H1 (cell line): ENCODE results near the gene ERC1. TPM values are rescaled to one million over a fixed set of nuclear protein-coding genes. Genes with fewer than 3 reads are reported as not detected.
A peak's percentile ranks its signal among the peaks of the same experiment; 100 is the strongest.

Experiments used
- CTCF ChIA-PET: fragments of 300-600 bp; sonication (Branson Sonifier 250); formaldehyde crosslinking; loops from one replicate; lab custom pipeline; 2021; ENCODE audit not compliant: partially characterized antibody; lab: Charles Lee
- POLR2A ChIA-PET: fragments of 300-600 bp; sonication (Branson Sonifier 250); formaldehyde crosslinking; loops from one replicate; lab custom pipeline; 2021; ENCODE audit warnings: inconsistent platforms; ENCODE audit not compliant: partially characterized antibody; lab: Charles Lee
- DNase-seq, 2 experiments: peaks; one replicate each; pipeline versions ENCODE4 v3.0.0 to v3.0.0-alpha.2; 2010 to 2022; ENCODE audit warnings: low spot score in 2 of 2, low read depth in 1 of 2, mixed read lengths in 1 of 2
- FAIRE-seq: peaks from 2 replicates; lab custom pipeline; 2011; peaks lifted over from hg19 to GRCh38; lab: Jason Lieb, UNC
- H2AFZ ChIP-seq: 2 replicates; pipeline ENCODE4 v1.8.1; 2012; ENCODE audit warnings: low read length, inconsistent platforms
- H2AK5ac ChIP-seq: 2 replicates; pipeline ENCODE4 v1.6.1; 2013; ENCODE audit warnings: low read depth, low read length
- H2BK120ac ChIP-seq: replicated peaks from 2 replicates; pipeline ENCODE3; 2013; ENCODE audit warnings: low read depth, low read length, inconsistent platforms
- H2BK12ac ChIP-seq: 2 replicates; pipeline ENCODE4 v1.6.1; 2013; ENCODE audit warnings: low read depth, low read length
- H2BK15ac ChIP-seq: 2 replicates; pipeline ENCODE4 v1.6.1; 2013; ENCODE audit warnings: low read length
- H2BK20ac ChIP-seq: 2 replicates; pipeline ENCODE4 v1.6.1; 2013; ENCODE audit warnings: low read length
- H2BK5ac ChIP-seq: 2 replicates; pipeline ENCODE4 v1.6.1; 2013; ENCODE audit warnings: low read depth, low read length
- H3K14ac ChIP-seq: 2 replicates; pipeline ENCODE4 v1.6.1; 2013; ENCODE audit warnings: inconsistent platforms; ENCODE audit not compliant: insufficient read length
- H3K18ac ChIP-seq: 2 replicates; pipeline ENCODE4 v1.6.1; 2013; ENCODE audit warnings: low read length; ENCODE audit errors: extremely low read depth
- H3K23ac ChIP-seq: 2 replicates; pipeline ENCODE4 v1.6.1; 2013; ENCODE audit warnings: inconsistent platforms; ENCODE audit not compliant: insufficient read length
- H3K23me2 ChIP-seq: 2 replicates; pipeline ENCODE4 v1.6.1; 2013; ENCODE audit warnings: low read depth, low read length
- H3K27ac ChIP-seq: 2 replicates; pipeline ENCODE4 v1.6.1; 2011; ENCODE audit warnings: low read depth, low read length, inconsistent platforms
- H3K27me3 ChIP-seq, 4 experiments: replicated peaks in 1 of 4; 1 replicate in 1 of 4; 2 replicates in 3 of 4; pipeline versions ENCODE4 v1.6.1 to v1.8.1; 2011 to 2013; ENCODE audit warnings: low read length in 3 of 4, mild to moderate bottlenecking in 3 of 4, inconsistent platforms in 2 of 4, mixed read lengths in 2 of 4, moderate library complexity in 1 of 4; ENCODE audit not compliant: control insufficient read depth in 3 of 4, insufficient read depth in 3 of 4; ENCODE audit errors: extremely low read depth in 1 of 4
- H3K36me3 ChIP-seq, 4 experiments: 2 replicates each; pipeline versions ENCODE4 v1.6.1 to v1.8.1; 2011 to 2013; ENCODE audit warnings: mild to moderate bottlenecking in 4 of 4, low read length in 3 of 4, moderate library complexity in 2 of 4, control low read depth in 1 of 4, inconsistent platforms in 1 of 4; ENCODE audit not compliant: insufficient read depth in 4 of 4, control insufficient read depth in 2 of 4
- H3K4ac ChIP-seq: replicated peaks from 2 replicates; pipeline ENCODE3; 2013; ENCODE audit warnings: low read length, low read depth, mixed read lengths, inconsistent platforms; ENCODE audit not compliant: insufficient read length
- H3K4me1 ChIP-seq, 4 experiments: replicated peaks in 1 of 4; 1 replicate in 1 of 4; 2 replicates in 3 of 4; pipeline versions ENCODE4 v1.6.1 to v1.8.1; 2011 to 2013; ENCODE audit warnings: low read length in 3 of 4, inconsistent platforms in 2 of 4, mixed read lengths in 1 of 4; ENCODE audit not compliant: insufficient read depth in 4 of 4, control insufficient read depth in 3 of 4
- H3K4me2 ChIP-seq, 2 experiments: 2 replicates each; pipeline versions ENCODE4 v1.6.1 to v1.8.1; 2011 to 2013; ENCODE audit warnings: low read depth in 2 of 2, low read length in 2 of 2, control low read depth in 1 of 2, inconsistent platforms in 1 of 2, mild to moderate bottlenecking in 1 of 2; ENCODE audit not compliant: insufficient read depth in 1 of 2
- H3K4me3 ChIP-seq, 4 experiments: fragments of 200-600, 300-600 bp in 1 of 4; sonication (generic), shearing (Covaris generic), sonication (Bioruptor Twin) in 1 of 4; 2 replicates each; pipeline versions ENCODE4 v1.5.1 to v1.8.1; 2011 to 2016; ENCODE audit warnings: low read length in 4 of 4, low read depth in 3 of 4, control low read depth in 2 of 4, inconsistent platforms in 2 of 4, mild to moderate bottlenecking in 2 of 4, mixed read lengths in 1 of 4, moderate library complexity in 1 of 4; ENCODE audit not compliant: insufficient read depth in 2 of 4; ENCODE audit errors: extremely low read depth in 1 of 4
- H3K56ac ChIP-seq: replicated peaks from 2 replicates; pipeline ENCODE3; 2013; ENCODE audit warnings: low read depth, mild to moderate bottlenecking, mixed read lengths, low read length, inconsistent platforms; ENCODE audit not compliant: insufficient read length
- H3K79me1 ChIP-seq: 2 replicates; pipeline ENCODE4 v1.6.1; 2013; ENCODE audit warnings: low read depth, low read length, control low read depth
- H3K79me2 ChIP-seq, 2 experiments: 2 replicates each; pipeline versions ENCODE4 v1.6.1 to v1.8.1; 2012 to 2013; ENCODE audit warnings: low read length in 2 of 2, mild to moderate bottlenecking in 2 of 2, inconsistent platforms in 1 of 2; ENCODE audit not compliant: insufficient read depth in 2 of 2, control insufficient read depth in 1 of 2
- H3K9ac ChIP-seq, 4 experiments: replicated peaks in 1 of 4; 1 replicate in 1 of 4; 2 replicates in 3 of 4; pipeline versions ENCODE4 v1.6.1 to v1.8.1; 2011 to 2013; ENCODE audit warnings: low read depth in 3 of 4, low read length in 3 of 4, control low read depth in 2 of 4, mild to moderate bottlenecking in 2 of 4, moderate library complexity in 2 of 4, inconsistent platforms in 1 of 4; ENCODE audit errors: extremely low read depth in 1 of 4
- H3K9me3 ChIP-seq, 2 experiments: 2 replicates each; pipeline versions ENCODE4 v1.6.1 to v1.8.1; 2012 to 2013; ENCODE audit warnings: mild to moderate bottlenecking in 2 of 2, moderate library complexity in 2 of 2, control low read depth in 1 of 2, inconsistent platforms in 1 of 2, low read depth in 1 of 2, low read length in 1 of 2, mixed read lengths in 1 of 2; ENCODE audit not compliant: insufficient read depth in 2 of 2
- H4K20me1 ChIP-seq, 2 experiments: replicated peaks in 1 of 2; 2 replicates each; pipeline versions ENCODE3 to v1.8.1; 2011 to 2013; ENCODE audit warnings: inconsistent platforms in 2 of 2, low read length in 2 of 2, mild to moderate bottlenecking in 1 of 2; ENCODE audit not compliant: insufficient read depth in 2 of 2, control insufficient read depth in 1 of 2
- H4K5ac ChIP-seq: 2 replicates; pipeline ENCODE4 v1.6.1; 2013; ENCODE audit warnings: low read length, low read depth, mixed read lengths, inconsistent platforms; ENCODE audit not compliant: insufficient read length
- H4K8ac ChIP-seq: 2 replicates; pipeline ENCODE4 v1.8.0; 2013; ENCODE audit warnings: mild to moderate bottlenecking, moderate library complexity, low read length, inconsistent platforms; ENCODE audit not compliant: insufficient read depth; ENCODE audit errors: extremely low read depth
- H4K91ac ChIP-seq: replicated peaks from 2 replicates; pipeline ENCODE3; 2013; ENCODE audit warnings: low read length, mixed read lengths, inconsistent platforms; ENCODE audit not compliant: insufficient read length
- BRCA1 ChIP-seq: IDR thresholded peaks from 2 replicates; pipeline ENCODE4 v1.6.1; 2012; ENCODE audit warnings: low read depth, low read length, improper control_type of control experiment
- CBX5 ChIP-seq: fragments of 300-800, 300-1000 bp; sonication (generic); IDR thresholded peaks from 2 replicates; pipeline ENCODE4 v1.7.1; 2016; ENCODE audit warnings: antibody characterized with exemption, low read length, low read depth
- CEBPB ChIP-seq: IDR thresholded peaks from 2 replicates; pipeline ENCODE4 v1.6.1; 2012; ENCODE audit warnings: low read depth, low read length
- CHD2 ChIP-seq: IDR thresholded peaks from 2 replicates; pipeline ENCODE4 v1.6.1; 2012; ENCODE audit warnings: low read length, improper control_type of control experiment
- FOSL1 ChIP-seq: IDR thresholded peaks from 2 replicates; pipeline ENCODE4 v1.6.1; 2011; ENCODE audit warnings: mild to moderate bottlenecking, low read depth, low read length, moderate library complexity; ENCODE audit not compliant: insufficient read depth
- MAFK ChIP-seq: IDR thresholded peaks from 2 replicates; pipeline ENCODE4 v1.6.1; 2012; ENCODE audit warnings: low read depth, mild to moderate bottlenecking, improper control_type of control experiment, low read length
- POLR2A ChIP-seq, 2 experiments: IDR thresholded peaks; 1 replicate in 1 of 2; 2 replicates in 1 of 2; pipeline ENCODE4 v1.6.1; 2011; ENCODE audit warnings: low read depth in 2 of 2, low read length in 2 of 2, mild to moderate bottlenecking in 2 of 2; ENCODE audit errors: control extremely low read depth in 1 of 2
- RAD21 ChIP-seq, 2 experiments: IDR thresholded peaks in 1 of 2; conservative IDR thresholded peaks in 1 of 2; 2 replicates each; pipeline ENCODE4 v1.6.1; 2011; ENCODE audit warnings: low read depth in 2 of 2, low read length in 2 of 2, improper control_type of control experiment in 1 of 2, inconsistent platforms in 1 of 2, mild to moderate bottlenecking in 1 of 2, moderate library complexity in 1 of 2
- SAP30 ChIP-seq: fragments of 300-600 bp; sonication (generic); IDR thresholded peaks from 2 replicates; pipeline ENCODE4 v1.7.1; 2012; ENCODE audit warnings: low read length, moderate library complexity, mild to moderate bottlenecking, inconsistent platforms; ENCODE audit not compliant: insufficient read depth, insufficient replicate concordance
- SP4 ChIP-seq: IDR thresholded peaks from 2 replicates; pipeline ENCODE4 v1.6.1; 2012; ENCODE audit warnings: low read length, inconsistent platforms
- TAF1 ChIP-seq: IDR thresholded peaks from 2 replicates; pipeline ENCODE4 v1.6.1; 2011; ENCODE audit warnings: mild to moderate bottlenecking, low read depth, low read length
- TBP ChIP-seq: IDR thresholded peaks from 2 replicates; pipeline ENCODE4 v1.6.1; 2011; ENCODE audit warnings: low read depth, low read length, improper control_type of control experiment
- TEAD4 ChIP-seq: IDR thresholded peaks from 2 replicates; pipeline ENCODE4 v1.6.1; 2012; ENCODE audit warnings: low read depth, low read length, inconsistent platforms, mixed read lengths
- ZNF274 ChIP-seq: IDR thresholded peaks from 2 replicates; pipeline ENCODE4 v1.7.0; 2012; ENCODE audit warnings: low read length, borderline replicate concordance; ENCODE audit errors: extremely low read depth
- WGBS, 2 experiments: shearing (Covaris generic) in 1 of 2; methylation state at CpG; one replicate each; pipeline versions ENCODE4 v1.1.6 to v1.1.7; 2013 to 2015; ENCODE audit warnings: low lambda C conversion rate in 2 of 2, mixed read lengths in 2 of 2, inconsistent platforms in 1 of 2, low coverage in 1 of 2, missing lambda C conversion rate in 1 of 2; ENCODE audit not compliant: insufficient replicate concordance in 2 of 2, insufficient coverage in 1 of 2, insufficient read length in 1 of 2; ENCODE audit errors: extremely low coverage in 1 of 2, missing lambda C conversion rate in 1 of 2; 5-methylcytosine and 5-hydroxymethylcytosine counted together
- polyA plus RNA-seq, 7 experiments: library from polyadenylated mRNA; depleted of rRNA in 3 of 7; stranded (reverse) in 5 of 7; unstranded in 2 of 7; fragments of >200 nt in 5 of 7; fragments of 200-250 nt in 2 of 7; gene quantifications; 1 replicate in 5 of 7; 2 replicates in 1 of 7; 4 replicates in 1 of 7; pipeline versions ENCODE4 v1.2.1 to v1.2.3, GENCODE V29; 2011 to 2013; ENCODE audit warnings: missing spikeins in 2 of 7, mixed read lengths in 2 of 7
- total RNA-seq: library from RNA; stranded (reverse); fragmentation: NEBNext Ultra II Directional; extraction: Animal tissue kit (Norgen Biotek cat#: 25700); gene quantifications from 2 replicates; pipeline ENCODE4 v1.2.1, GENCODE V29; 2021

The ERC1 gene
- total and polyA plus RNA-seq, 2 of the 8 experiments (the other 6 are each of a cell fraction or from before 2014, with no cell fraction given) = 7.8 to 45.7 TPM

DNA sequence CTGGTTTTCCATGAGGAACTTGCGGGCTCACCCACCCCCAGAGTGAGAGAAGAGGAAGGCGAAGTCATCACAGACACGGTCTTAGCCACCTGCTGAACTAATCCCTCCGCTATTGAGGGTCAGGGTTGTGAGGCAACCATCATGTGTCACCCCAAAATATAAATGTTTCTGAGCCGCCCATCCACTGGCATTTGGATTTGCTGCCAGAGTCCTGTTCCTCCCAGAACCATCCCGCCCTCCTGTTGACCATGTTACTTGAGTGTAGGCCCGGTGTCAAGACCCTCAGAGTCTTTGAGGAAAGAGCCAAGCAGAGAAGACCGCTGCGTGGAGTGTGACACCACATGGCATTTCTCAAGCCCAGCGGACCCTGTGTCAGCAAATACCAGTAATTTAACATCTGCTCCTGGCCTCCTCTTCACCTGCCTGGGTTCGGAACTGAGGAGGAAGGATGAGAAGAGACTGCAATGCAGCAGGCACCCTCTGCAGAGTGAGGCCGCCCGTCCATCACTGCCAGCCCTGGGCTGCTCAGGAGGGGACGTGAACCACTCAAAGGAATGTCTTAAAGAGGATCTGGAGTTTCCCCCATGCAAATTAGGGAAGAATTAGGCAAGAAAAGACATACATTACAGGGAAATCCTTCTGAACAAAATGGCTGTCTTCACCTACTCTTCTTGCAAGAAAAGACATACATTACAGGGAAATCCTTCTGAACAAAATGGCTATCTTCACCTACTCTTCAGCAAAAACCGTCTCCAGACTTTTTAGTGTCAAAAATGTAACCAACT, 502.9 kb downstream of the ERC1 start:
- Histone ChIP-seq H3K4me1 (no peaks in the 10 kb centered on the region), H3K18ac (no peak overlapping the region), H3K27ac (no peak overlapping the region), H2BK12ac (no peak overlapping the region), H4K8ac (no peak overlapping the region), H4K5ac (no peak overlapping the region), H3K79me1 (no peaks in the 10 kb centered on the region), H3K27me3 (no peaks in the 10 kb centered on the region), H2BK20ac (no peak overlapping the region), H3K4ac (no peak overlapping the region), H4K91ac (no peak overlapping the region), H3K4me3 (no peak overlapping the region), H4K20me1 (peaks cover 0 to 3% of the 10 kb centered on the region in 2 experiments), H3K23me2 (no peaks in the 10 kb centered on the region), H2BK5ac (no peak overlapping the region), H2BK120ac (no peak overlapping the region), H2AFZ (no peak overlapping the region), H3K56ac (no peak overlapping the region), H2AK5ac (no peak overlapping the region), H3K36me3 (peaks cover 0 to 8% (median 0%) of the 10 kb centered on the region in 4 experiments; a peak in 1 of 8 replicates), H3K9ac (no peak overlapping the region), H3K9me3 (peaks cover 0 to 3% of the 10 kb centered on the region in 2 experiments; a peak in 1 of 4 replicates), H3K4me2 (no peak overlapping the region), H3K23ac (no peak overlapping the region), H3K14ac (no peak overlapping the region), H3K79me2 (no peaks in the 10 kb centered on the region), H2BK15ac (no peak overlapping the region)
- ChIA-PET POLR2A (no interaction called here), CTCF (interaction anchor here (1.0 kb wide), 1 partner anchor 88 kb away, joined by 4 read pairs; no protein-coding TSS in a partner anchor)
- TF ChIP-seq CEBPB (no peak), ZNF274 (no peak), CHD2 (no peak), MAFK (no peak), CBX5 (no peak), RAD21 (IDR thresholded peaks at IDR 0.05 in 1 of 2, conservative IDR thresholded peaks at IDR 0.05 in 1 of 2; ENCODE audit: low read depth in 2 of 2, low read length in 2 of 2) (no peak), SP4 (no peak), SAP30 (no peak), FOSL1 (no peak), POLR2A (IDR thresholded peaks at IDR 0.05; ENCODE audit: control extremely low read depth in 1 of 2, low read depth in 2 of 2, low read length in 2 of 2) (no peak), TEAD4 (no peak), TBP (no peak), TAF1 (no peak), BRCA1 (no peak)
- DNase-seq (peak in 1 of 2 experiments; percentile 31), FAIRE-seq (no peak)
- 89% methylated on average over 15 of the region's 15 CpGs; no CpG with 5 or more reads in 1 of the 2 experiments for WGBS, 2 experiments
